Prostate gland (tissue), 2 donors: ENCODE results near the gene TCP11L1.

Experiments used
- POLR2A ChIP-seq: fragments of 450-650 bp; IDR thresholded peaks from one replicate; pipeline ENCODE4 v1.6.1; 2016; ENCODE audit warnings: antibody characterized with exemption, mild to moderate bottlenecking
- POLR2AphosphoS5 ChIP-seq: sonication (generic); formaldehyde crosslinking; IDR thresholded peaks from one replicate; pipeline ENCODE4 v1.6.1; 2017; ENCODE audit warnings: antibody characterized with exemption
- TF ChIP-seq, protein P1 (sequence below), 4 experiments: fragments of 200-600 bp in 2 of 4; fragments of 450-650 bp in 2 of 4; sonication (generic) in 2 of 4; IDR thresholded peaks; 1 replicate in 3 of 4; 2 replicates in 1 of 4; pipeline ENCODE4 v1.5.1; 2016 to 2019; ENCODE audit warnings: antibody characterized with exemption in 4 of 4, mild to moderate bottlenecking in 2 of 4, moderate library complexity in 2 of 4

DNA sequence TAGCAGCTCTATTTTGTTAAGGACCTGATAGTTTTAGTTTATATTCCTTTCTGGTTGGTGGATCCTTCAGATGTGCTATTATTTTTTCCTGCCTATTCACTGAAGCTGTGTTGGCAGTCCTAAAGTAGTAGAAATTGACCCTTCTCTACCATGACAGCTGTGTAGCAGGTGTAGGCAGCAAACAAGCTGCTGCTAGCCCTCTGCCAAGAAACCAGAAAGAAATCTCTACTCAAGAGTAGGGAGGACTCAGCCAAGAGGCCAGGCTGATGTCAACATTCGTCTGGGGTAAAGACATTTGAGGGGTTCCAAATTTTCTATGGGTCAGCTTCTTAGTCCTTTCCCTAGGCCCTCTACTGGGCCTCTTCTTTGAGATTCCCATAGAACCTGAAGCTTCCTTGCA, 70.7 kb downstream of the TCP11L1 start:
- TF ChIP-seq, protein P1, sequence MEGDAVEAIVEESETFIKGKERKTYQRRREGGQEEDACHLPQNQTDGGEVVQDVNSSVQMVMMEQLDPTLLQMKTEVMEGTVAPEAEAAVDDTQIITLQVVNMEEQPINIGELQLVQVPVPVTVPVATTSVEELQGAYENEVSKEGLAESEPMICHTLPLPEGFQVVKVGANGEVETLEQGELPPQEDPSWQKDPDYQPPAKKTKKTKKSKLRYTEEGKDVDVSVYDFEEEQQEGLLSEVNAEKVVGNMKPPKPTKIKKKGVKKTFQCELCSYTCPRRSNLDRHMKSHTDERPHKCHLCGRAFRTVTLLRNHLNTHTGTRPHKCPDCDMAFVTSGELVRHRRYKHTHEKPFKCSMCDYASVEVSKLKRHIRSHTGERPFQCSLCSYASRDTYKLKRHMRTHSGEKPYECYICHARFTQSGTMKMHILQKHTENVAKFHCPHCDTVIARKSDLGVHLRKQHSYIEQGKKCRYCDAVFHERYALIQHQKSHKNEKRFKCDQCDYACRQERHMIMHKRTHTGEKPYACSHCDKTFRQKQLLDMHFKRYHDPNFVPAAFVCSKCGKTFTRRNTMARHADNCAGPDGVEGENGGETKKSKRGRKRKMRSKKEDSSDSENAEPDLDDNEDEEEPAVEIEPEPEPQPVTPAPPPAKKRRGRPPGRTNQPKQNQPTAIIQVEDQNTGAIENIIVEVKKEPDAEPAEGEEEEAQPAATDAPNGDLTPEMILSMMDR (IDR thresholded peaks at IDR 0.05) = no peak
- TF ChIP-seq POLR2A (no peak), POLR2AphosphoS5 (no peak)
